Esophagus muscularis mucosa (tissue), 4 donors: ENCODE measurements around the gene GLMN.

Source experiments
- CTCF ChIP-seq, 3 experiments: fragments of 200-600 bp in 2 of 3; fragments of 450-650 bp in 1 of 3; sonication (generic) in 2 of 3; IDR thresholded peaks; one replicate each; pipeline ENCODE4 v1.5.1; 2017 to 2019; ENCODE audit warnings: antibody characterized with exemption in 3 of 3, mild to moderate bottlenecking in 2 of 3, moderate library complexity in 1 of 3
- EP300 ChIP-seq: sonication (generic); formaldehyde crosslinking; IDR thresholded peaks from one replicate; pipeline ENCODE4 v1.6.1; 2017; ENCODE audit warnings: antibody characterized with exemption
- POLR2A ChIP-seq: fragments of 450-650 bp; IDR thresholded peaks from one replicate; pipeline ENCODE4 v1.6.1; 2017; ENCODE audit warnings: antibody characterized with exemption, moderate library complexity, mild to moderate bottlenecking, low read depth
- POLR2AphosphoS5 ChIP-seq, 2 donors: sonication (generic); formaldehyde crosslinking; IDR thresholded peaks; one replicate each; pipeline ENCODE4 v1.6.1; 2017; ENCODE audit warnings: antibody characterized with exemption in 2 of 2

DNA sequence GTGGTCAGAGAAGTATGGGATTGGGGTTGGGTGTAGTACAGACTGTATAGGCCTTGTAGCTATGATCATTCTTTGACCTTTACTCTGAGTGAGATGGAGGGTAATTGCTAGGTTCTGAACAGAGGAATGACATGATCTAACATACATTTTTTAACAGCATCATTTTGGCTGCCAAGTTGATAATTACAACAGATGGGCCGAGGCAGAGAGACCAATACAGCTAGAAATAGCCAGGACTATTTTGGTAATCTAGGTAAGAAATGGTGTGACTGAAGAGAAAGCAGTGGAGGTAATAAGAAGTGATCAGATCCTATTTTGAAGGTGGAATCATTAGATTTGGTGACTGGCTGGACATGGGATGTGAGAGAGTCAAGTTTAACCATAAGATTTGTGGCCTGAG, 43.6 kb upstream of the GLMN start:
- no peak for TF ChIP-seq CTCF (IDR thresholded peaks at IDR 0.05)
- TF ChIP-seq POLR2A: no peak
- TF ChIP-seq EP300: no peak
- TF ChIP-seq POLR2AphosphoS5 (IDR thresholded peaks at IDR 0.05): no peak
